HG02970 (cell line): ENCODE data around the gene PCK2.
"Not testable (repeated sequence)": the region's sequence is repeated elsewhere in the genome, so short reads cannot be mapped to it uniquely, and the experiment has no call there.

Experiments
- ATAC-seq: cut with Tn5 transposase; IDR thresholded peaks from one replicate; pipeline ENCODE4 v1.9.1; 2021; ENCODE audit warnings: mild to moderate bottlenecking, moderate library complexity, moderate number of reproducible peaks; ENCODE audit not compliant: unreplicated experiment, low FRiP score

The PCK2 gene

GRCh38 chr14:24093901-24094840 lies at the start of gene PCK2:
TSS of gene PCK2 (plus strand) at chr14:24094311. CDS start at chr14:24094406, 95 bp downstream.
- ATAC-seq = peak; percentile 49

GRCh38 chr14:24049002-24049401 lies 45.1 kb upstream of the PCK2 start:
- ATAC-seq = not testable (repeated sequence)

DNA sequence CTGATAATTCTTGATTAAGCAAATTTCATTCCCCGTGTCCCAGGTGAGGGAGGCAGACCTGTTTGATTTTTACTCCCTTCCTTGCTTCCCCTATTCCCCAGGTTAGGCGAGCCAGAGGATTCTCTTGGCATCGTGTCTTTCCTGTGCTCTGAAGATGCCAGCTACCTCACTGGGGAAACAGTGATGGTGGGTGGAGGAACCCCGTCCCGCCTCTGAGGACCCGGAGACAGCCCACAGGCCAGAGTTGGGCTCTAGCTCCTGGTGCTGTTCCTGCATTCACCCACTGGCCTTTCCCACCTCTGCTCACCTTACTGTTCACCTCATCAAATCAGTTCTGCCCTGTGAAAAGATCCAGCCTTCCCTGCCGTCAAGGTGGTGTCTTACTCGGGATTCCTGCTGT lies 43.4 kb upstream of the PCK2 start:
- not testable (repeated sequence) for ATAC-seq

DNA sequence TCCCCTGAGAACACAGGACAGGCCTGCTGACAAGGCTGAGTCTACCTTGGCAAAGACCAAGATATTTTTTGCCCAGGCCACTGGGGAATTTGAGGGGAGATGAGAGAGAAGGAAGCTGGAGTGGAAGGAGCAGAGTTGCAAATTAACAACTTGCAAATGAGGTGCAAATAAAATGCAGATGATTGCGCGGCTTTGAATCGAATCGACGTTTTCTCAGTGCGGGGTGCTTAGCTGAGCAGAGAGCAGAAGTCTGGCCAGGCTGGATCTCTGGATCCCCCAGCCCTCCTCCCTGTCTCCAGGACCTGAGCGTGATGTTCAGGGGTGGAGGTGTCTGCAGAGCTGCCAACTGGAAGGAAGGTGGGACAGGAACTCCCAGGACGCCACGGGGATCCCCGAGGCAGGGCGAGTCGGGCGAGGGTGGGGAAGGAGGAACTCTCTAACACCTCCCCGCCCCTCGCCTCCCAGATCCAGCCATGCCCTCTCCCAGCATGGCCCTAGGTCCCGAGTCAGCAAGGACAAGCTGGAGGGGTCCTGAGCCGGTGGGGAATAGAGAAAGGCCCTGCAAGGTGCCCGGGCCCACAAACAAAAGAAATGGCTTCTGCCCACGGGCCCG lies 42.8 kb upstream of the PCK2 start:
- peak; percentile 9 for ATAC-seq

- ATAC-seq = peak; percentile 60
These were observed 42.1 kb upstream of the PCK2 start, which contains the start of gene CARMIL3 for GRCh38 chr14:24051789-24052655. TSS of gene CARMIL3 (plus strand) at chr14:24052009. CDS start at chr14:24052154, 145 bp downstream.

- no peak for ATAC-seq
These were observed 41.2 kb upstream of the PCK2 start for GRCh38 chr14:24052656-24053547.

- ATAC-seq = no peak
These were observed 40.4 kb upstream of the PCK2 start for GRCh38 chr14:24053548-24054323.

DNA sequence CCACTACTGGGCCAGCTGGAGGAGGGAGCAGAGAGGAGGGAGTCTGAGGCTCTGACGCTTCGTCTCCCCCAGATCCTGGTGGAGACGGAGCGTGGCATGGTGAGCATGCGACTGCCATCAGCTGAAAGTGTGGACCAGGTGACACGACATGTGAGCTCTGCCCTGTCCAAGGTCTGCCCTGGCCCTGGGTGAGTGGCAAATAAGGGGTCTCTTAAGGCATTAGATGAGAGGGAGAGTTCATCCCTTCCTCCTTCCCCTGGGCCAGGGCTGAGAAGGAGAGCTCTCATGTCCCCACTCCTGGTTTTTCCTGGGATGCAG lies 39.8 kb upstream of the PCK2 start:
- ATAC-seq = no peak

DNA sequence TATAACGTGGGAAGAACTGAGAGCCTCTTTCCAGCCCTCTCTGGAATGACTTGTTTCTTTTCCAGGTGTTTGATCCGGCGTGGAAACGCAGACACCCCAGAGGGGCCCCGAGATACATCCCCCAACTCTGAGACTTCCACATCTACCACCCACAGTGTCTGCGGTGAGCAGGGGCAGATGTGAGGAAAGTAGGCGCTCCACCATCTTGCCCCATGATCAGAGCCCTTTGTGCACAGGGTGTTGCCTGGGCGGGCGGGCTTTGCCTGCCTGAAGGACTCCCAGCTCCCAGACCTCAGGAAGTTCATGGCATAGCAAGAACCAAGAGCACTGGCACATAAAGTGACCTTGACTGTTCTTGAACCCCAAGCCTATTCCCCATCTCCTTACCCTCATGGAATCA lies 39.5 kb upstream of the PCK2 start:
- ATAC-seq = no peak

- ATAC-seq = no peak
These were observed 37.9 kb upstream of the PCK2 start for GRCh38 chr14:24055971-24056799.

DNA sequence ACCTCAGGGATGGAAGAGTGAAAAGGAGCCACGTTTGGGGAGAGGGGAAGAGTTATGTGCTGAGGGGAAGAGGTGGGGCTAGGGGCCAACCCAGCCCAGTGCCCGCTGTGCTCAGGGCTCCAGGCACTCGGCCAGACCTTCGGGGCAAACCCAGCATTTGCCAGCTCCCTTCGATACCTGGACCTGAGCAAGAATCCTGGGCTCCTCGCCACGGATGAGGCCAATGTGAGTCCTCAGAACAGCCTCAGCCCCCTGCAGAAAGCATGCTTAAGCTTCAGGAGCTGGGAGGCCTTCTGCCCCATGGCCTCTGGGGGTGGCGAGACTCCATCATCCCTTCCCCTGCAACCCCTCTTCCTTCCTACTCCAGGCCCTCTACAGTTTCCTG lies 37.3 kb upstream of the PCK2 start:
- no peak for ATAC-seq

DNA sequence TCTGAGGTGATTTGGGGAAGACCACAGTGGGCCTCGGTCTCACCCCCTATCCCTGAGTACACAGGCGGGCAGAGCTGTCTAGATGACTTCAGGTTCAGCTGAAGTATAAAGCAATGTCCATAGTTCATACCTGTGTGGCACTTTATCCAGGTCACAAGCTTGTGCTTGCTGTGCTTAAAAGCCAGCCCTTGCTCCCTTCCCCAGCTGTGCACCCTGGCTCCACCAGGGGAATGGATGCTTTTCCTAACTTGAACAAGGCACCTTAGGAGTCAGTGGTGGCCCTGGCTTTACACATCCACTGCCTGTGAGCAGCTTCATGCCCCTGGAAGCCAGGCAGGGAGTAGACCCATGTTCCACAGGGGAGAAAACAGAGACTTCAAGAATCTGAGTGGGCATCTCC lies 36.8 kb upstream of the PCK2 start:
- no peak for ATAC-seq

GRCh38 chr14:24057867-24058259 lies 36.2 kb upstream of the PCK2 start:
- ATAC-seq = no peak

- ATAC-seq = no peak
These were observed 35.7 kb upstream of the PCK2 start for GRCh38 chr14:24058260-24058950.

- no peak for ATAC-seq
These were observed 35.1 kb upstream of the PCK2 start for GRCh38 chr14:24058951-24059475.

- ATAC-seq = no peak
These were observed 34.2 kb upstream of the PCK2 start for GRCh38 chr14:24059841-24060388.

- no peak for ATAC-seq
These were observed 33.7 kb upstream of the PCK2 start for GRCh38 chr14:24060443-24060842.
